HepG2 (cell line): ENCODE data around the gene C1GALT1C1. TPM values are rescaled to one million over a fixed set of nuclear protein-coding genes. Genes with fewer than 3 reads are reported as not detected.

Experiments used
- ATF7-NPFF ChIP-seq: sonication (generic); formaldehyde crosslinking; IDR thresholded peaks from 2 replicates; pipeline ENCODE4 v1.8.1; 2023; ENCODE audit warnings: mild to moderate bottlenecking, low read depth, missing genetic modification reagents, moderate library complexity
- BORCS8-MEF2B ChIP-seq: sonication (generic); formaldehyde crosslinking; IDR thresholded peaks from 2 replicates; pipeline ENCODE4 v1.8.0; 2022; ENCODE audit warnings: mild to moderate bottlenecking, missing genetic modification reagents
- CHCHD3 ChIP-seq: sonication (generic); formaldehyde crosslinking; IDR thresholded peaks from 2 replicates; pipeline ENCODE4 v1.8.0; 2022; ENCODE audit warnings: mild to moderate bottlenecking, missing genetic modification reagents, moderate library complexity
- CHD2 ChIP-seq: IDR thresholded peaks from 2 replicates; pipeline ENCODE4 v1.6.1; 2011; ENCODE audit warnings: low read depth, low read length, improper control_type of control experiment
- DZIP1 ChIP-seq: sonication (generic); formaldehyde crosslinking; IDR thresholded peaks from 2 replicates; pipeline ENCODE4 v1.5.0; 2020; ENCODE audit warnings: mild to moderate bottlenecking, missing genetic modification reagents
- HNRNPK ChIP-seq: fragments of 200-400 bp; formaldehyde crosslinking; IDR thresholded peaks from 2 replicates; pipeline ENCODE4 v1.6.1; 2018; ENCODE audit warnings: low read length, low read depth, moderate library complexity, mild to moderate bottlenecking; ENCODE audit not compliant: poor library complexity, severe bottlenecking
- LBX2 ChIP-seq: sonication (generic); formaldehyde crosslinking; IDR thresholded peaks from 2 replicates; pipeline ENCODE4 v1.5.0; 2020; ENCODE audit warnings: missing genetic modification reagents, mild to moderate bottlenecking, borderline replicate concordance
- MAFG ChIP-seq: sonication (generic); formaldehyde crosslinking; IDR thresholded peaks from 2 replicates; pipeline ENCODE4 v1.5.1; 2020; ENCODE audit warnings: mild to moderate bottlenecking, missing genetic modification reagents
- MTF1 ChIP-seq: sonication (generic); formaldehyde crosslinking; IDR thresholded peaks from 2 replicates; pipeline ENCODE4 v1.5.0; 2020; ENCODE audit warnings: missing genetic modification reagents
- NR2F1 ChIP-seq, 2 experiments: fragments of 450-650 bp in 1 of 2; formaldehyde crosslinking in 1 of 2; IDR thresholded peaks; 2 replicates each; pipeline versions ENCODE4 v1.5.0 to v1.6.1; 2016 to 2020; ENCODE audit warnings: mild to moderate bottlenecking in 1 of 2, missing compliant biosample characterization in 1 of 2, missing genetic modification reagents in 1 of 2, moderate library complexity in 1 of 2
- SAP130 ChIP-seq: IDR thresholded peaks from 2 replicates; pipeline ENCODE4 v1.6.1; 2016; ENCODE audit warnings: low read depth
- SNAPC5 ChIP-seq: sonication (generic); formaldehyde crosslinking; IDR thresholded peaks from 2 replicates; pipeline ENCODE4 v1.8.1; 2023; ENCODE audit warnings: mild to moderate bottlenecking, missing genetic modification reagents, borderline replicate concordance
- SRY ChIP-seq: sonication (generic); formaldehyde crosslinking; IDR thresholded peaks from 2 replicates; pipeline ENCODE4 v1.8.0; 2022; ENCODE audit warnings: mild to moderate bottlenecking, missing genetic modification reagents
- TBX3 ChIP-seq: fragments of 450-650 bp; IDR thresholded peaks from 2 replicates; pipeline ENCODE4 v1.6.1; 2017; ENCODE audit warnings: antibody characterized with exemption, mild to moderate bottlenecking, inconsistent platforms, borderline replicate concordance
- XRCC5 ChIP-seq: fragments of 200-400 bp; formaldehyde crosslinking; optimal IDR thresholded peaks from 2 replicates; pipeline ENCODE3; 2017; ENCODE audit warnings: mild to moderate bottlenecking, low read length
- ZBTB14 ChIP-seq: sonication (generic); formaldehyde crosslinking; IDR thresholded peaks from 2 replicates; pipeline ENCODE4 v1.4.0; 2020; ENCODE audit warnings: missing genetic modification reagents
- ZGPAT ChIP-seq: IDR thresholded peaks from 2 replicates; pipeline ENCODE4 v1.6.1; 2016; ENCODE audit warnings: mild to moderate bottlenecking
- ZMYM4 ChIP-seq: sonication (generic); formaldehyde crosslinking; IDR thresholded peaks from 2 replicates; pipeline ENCODE4 v1.8.1; 2023; ENCODE audit warnings: mild to moderate bottlenecking, missing genetic modification reagents
- ZNF44 ChIP-seq: sonication (generic); formaldehyde crosslinking; IDR thresholded peaks from 2 replicates; pipeline ENCODE4 v1.5.1; 2020; ENCODE audit warnings: mild to moderate bottlenecking, missing genetic modification reagents
- ZNF496 ChIP-seq: sonication (generic); formaldehyde crosslinking; IDR thresholded peaks from 2 replicates; pipeline ENCODE4 v1.8.1; 2023; ENCODE audit warnings: mild to moderate bottlenecking, moderate library complexity, missing genetic modification reagents; ENCODE audit not compliant: insufficient replicate concordance
- ZNF556 ChIP-seq: sonication (generic); formaldehyde crosslinking; IDR thresholded peaks from 2 replicates; pipeline ENCODE4 v1.4.0; 2020; ENCODE audit warnings: mild to moderate bottlenecking, missing genetic modification reagents, borderline replicate concordance
- ZNF570 ChIP-seq: sonication (generic); formaldehyde crosslinking; IDR thresholded peaks from 2 replicates; pipeline ENCODE4 v1.4.0; 2020; ENCODE audit warnings: mild to moderate bottlenecking, missing genetic modification reagents, borderline replicate concordance
- polyA plus RNA-seq, 8 experiments: library from polyadenylated mRNA; depleted of rRNA in 3 of 8; stranded (reverse) in 7 of 8; unstranded in 1 of 8; fragments of >200 nt; fragmentation: Illumina TruSeq in 4 of 8; extraction: Trizol in 4 of 8; gene quantifications; 2 replicates each; pipeline versions ENCODE4 v1.2.1 to v1.2.3, GENCODE V29; 2011 to 2016; ENCODE audit warnings: low read depth in 4 of 8, missing spikeins in 1 of 8, mixed read lengths in 1 of 8; ENCODE audit not compliant: insufficient read depth in 1 of 8
- total RNA-seq, 5 experiments: library from RNA; depleted of rRNA; stranded (reverse); fragments of >200 nt; fragmentation: Illumina TruSeq; extraction: Trizol; gene quantifications; 2 replicates each; pipeline ENCODE4 v1.2.3, GENCODE V29; 2016; ENCODE audit warnings: low read depth in 1 of 5

C1GALT1C1 gene
- total and polyA plus RNA-seq, 2 of the 13 experiments (the other 11 are each of a cell fraction or from before 2014, with no cell fraction given): 26.3 to 31.9 TPM

GRCh38 chrX:120629667-120630537, at the start of gene C1GALT1C1 (continued):
- TF ChIP-seq ZNF570 (CRISPR knock-in tag): no peak
- no peak for TF ChIP-seq MTF1 (CRISPR knock-in tag)
- TF ChIP-seq SNAPC5 (CRISPR knock-in tag): no peak
- no peak for TF ChIP-seq ZBTB14 (CRISPR knock-in tag)
- TF ChIP-seq CHCHD3 (CRISPR knock-in tag): no peak
- no peak for TF ChIP-seq CHD2
- peak; percentile 62; the same call in 1 of the 2 replicates for TF ChIP-seq ATF7-NPFF (CRISPR knock-in tag)
- TF ChIP-seq LBX2: no peak
- no peak for TF ChIP-seq DZIP1
- no peak for TF ChIP-seq ZNF496
- 0 out of 2 replicates have a peak, but pooled peaks have one; percentile 25 for TF ChIP-seq ZGPAT (CRISPR knock-in tag)
- no peak for TF ChIP-seq SRY (CRISPR knock-in tag)
- TF ChIP-seq ZMYM4 (CRISPR knock-in tag): peak; percentile 72
- TF ChIP-seq TBX3: no peak
- peak; percentile 19; the same call in 1 of the 2 replicates for TF ChIP-seq ZNF556 (CRISPR knock-in tag)
- no peak for TF ChIP-seq XRCC5
- no peak for TF ChIP-seq MAFG
- no peak for TF ChIP-seq BORCS8-MEF2B
- no peak for TF ChIP-seq NR2F1 (CRISPR knock-in tag; IDR thresholded peaks at IDR 0.05)
- peak; percentile 72 for TF ChIP-seq SAP130 (CRISPR knock-in tag)
- TF ChIP-seq ZNF44 (CRISPR knock-in tag): no peak
- peak; percentile 25 for TF ChIP-seq HNRNPK
